ENCODE data around the gene COL24A1. TPM values are rescaled to one million over a fixed set of nuclear protein-coding genes. Genes with fewer than 3 reads are reported as not detected.

The COL24A1 gene
- total and polyA plus RNA-seq, 2 of the 13 experiments (the other 11 are each of a cell fraction or from before 2014, with no cell fraction given) = 0.04 to 0.13 TPM

GRCh38 chr1:85707990-85708828, 448.4 kb downstream of the COL24A1 start, which contains the start of gene ZNHIT6 (continued):
- TF ChIP-seq ZNF598 (CRISPR knock-in tag; IDR thresholded peaks at IDR 0.05; ENCODE audit: borderline replicate concordance) = peak; percentile 57; the same call in 1 of the 2 replicates
- TF ChIP-seq ZNF264 (CRISPR knock-in tag; IDR thresholded peaks at IDR 0.05) = 0 out of 2 replicates have a peak, but pooled peaks have one; percentile 25
- 0 out of 2 replicates have a peak, but pooled peaks have one; percentile 32 for TF ChIP-seq ESRRA (CRISPR knock-in tag; IDR thresholded peaks at IDR 0.05; ENCODE audit: low read depth)
- TF ChIP-seq ZNF234 (CRISPR knock-in tag; conservative IDR thresholded peaks at IDR 0.05) = no peak
- no peak for TF ChIP-seq ONECUT2 (CRISPR knock-in tag; IDR thresholded peaks at IDR 0.05)
- TF ChIP-seq ZNF512B (CRISPR knock-in tag; IDR thresholded peaks at IDR 0.05; ENCODE audit: borderline replicate concordance) = peak; percentile 28; the same call in 1 of the 2 replicates
- no peak for TF ChIP-seq ZBTB1 (CRISPR knock-in tag; IDR thresholded peaks at IDR 0.05; ENCODE audit: borderline replicate concordance)
- TF ChIP-seq SIX1 (CRISPR knock-in tag; IDR thresholded peaks at IDR 0.05; ENCODE audit: borderline replicate concordance) = 0 out of 2 replicates have a peak, but pooled peaks have one; percentile 40
- TF ChIP-seq ARID4A (CRISPR knock-in tag; IDR thresholded peaks at IDR 0.05; ENCODE audit: borderline replicate concordance) = peak; percentile 95
- TF ChIP-seq ELF3 (CRISPR knock-in tag; IDR thresholded peaks at IDR 0.05) = peak; percentile 82
- no peak; the same call in 1 of the 2 replicates for TF ChIP-seq ZNF616 (CRISPR knock-in tag; IDR thresholded peaks at IDR 0.05; ENCODE audit: low read depth)
- TF ChIP-seq ZNF460 (CRISPR knock-in tag; IDR thresholded peaks at IDR 0.05; ENCODE audit: borderline replicate concordance) = peak; percentile 36; the same call in 1 of the 2 replicates
- TF ChIP-seq ZNF331 (CRISPR knock-in tag; IDR thresholded peaks at IDR 0.05) = peak; percentile 82
- TF ChIP-seq DMAP1 (CRISPR knock-in tag; IDR thresholded peaks at IDR 0.05) = peak; percentile 94
- TF ChIP-seq NFIC (IDR thresholded peaks at IDR 0.05; ENCODE audit: low read length) = no peak
- no peak for TF ChIP-seq ZNF513 (CRISPR knock-in tag; conservative IDR thresholded peaks at IDR 0.05)
- TF ChIP-seq KLF16 (CRISPR knock-in tag; IDR thresholded peaks at IDR 0.05) = peak in 1 of 2 experiments; percentile 74; a peak in 1 of 4 replicates
